DMS79 (cell line): ENCODE data around the gene CHERP.

Experiments used
- DNase-seq: peaks from one replicate; lab custom pipeline; 2025; lab: John Stamatoyannopoulos, UW

CHERP gene, protein sequence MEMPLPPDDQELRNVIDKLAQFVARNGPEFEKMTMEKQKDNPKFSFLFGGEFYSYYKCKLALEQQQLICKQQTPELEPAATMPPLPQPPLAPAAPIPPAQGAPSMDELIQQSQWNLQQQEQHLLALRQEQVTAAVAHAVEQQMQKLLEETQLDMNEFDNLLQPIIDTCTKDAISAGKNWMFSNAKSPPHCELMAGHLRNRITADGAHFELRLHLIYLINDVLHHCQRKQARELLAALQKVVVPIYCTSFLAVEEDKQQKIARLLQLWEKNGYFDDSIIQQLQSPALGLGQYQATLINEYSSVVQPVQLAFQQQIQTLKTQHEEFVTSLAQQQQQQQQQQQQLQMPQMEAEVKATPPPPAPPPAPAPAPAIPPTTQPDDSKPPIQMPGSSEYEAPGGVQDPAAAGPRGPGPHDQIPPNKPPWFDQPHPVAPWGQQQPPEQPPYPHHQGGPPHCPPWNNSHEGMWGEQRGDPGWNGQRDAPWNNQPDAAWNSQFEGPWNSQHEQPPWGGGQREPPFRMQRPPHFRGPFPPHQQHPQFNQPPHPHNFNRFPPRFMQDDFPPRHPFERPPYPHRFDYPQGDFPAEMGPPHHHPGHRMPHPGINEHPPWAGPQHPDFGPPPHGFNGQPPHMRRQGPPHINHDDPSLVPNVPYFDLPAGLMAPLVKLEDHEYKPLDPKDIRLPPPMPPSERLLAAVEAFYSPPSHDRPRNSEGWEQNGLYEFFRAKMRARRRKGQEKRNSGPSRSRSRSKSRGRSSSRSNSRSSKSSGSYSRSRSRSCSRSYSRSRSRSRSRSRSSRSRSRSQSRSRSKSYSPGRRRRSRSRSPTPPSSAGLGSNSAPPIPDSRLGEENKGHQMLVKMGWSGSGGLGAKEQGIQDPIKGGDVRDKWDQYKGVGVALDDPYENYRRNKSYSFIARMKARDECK

DNA sequence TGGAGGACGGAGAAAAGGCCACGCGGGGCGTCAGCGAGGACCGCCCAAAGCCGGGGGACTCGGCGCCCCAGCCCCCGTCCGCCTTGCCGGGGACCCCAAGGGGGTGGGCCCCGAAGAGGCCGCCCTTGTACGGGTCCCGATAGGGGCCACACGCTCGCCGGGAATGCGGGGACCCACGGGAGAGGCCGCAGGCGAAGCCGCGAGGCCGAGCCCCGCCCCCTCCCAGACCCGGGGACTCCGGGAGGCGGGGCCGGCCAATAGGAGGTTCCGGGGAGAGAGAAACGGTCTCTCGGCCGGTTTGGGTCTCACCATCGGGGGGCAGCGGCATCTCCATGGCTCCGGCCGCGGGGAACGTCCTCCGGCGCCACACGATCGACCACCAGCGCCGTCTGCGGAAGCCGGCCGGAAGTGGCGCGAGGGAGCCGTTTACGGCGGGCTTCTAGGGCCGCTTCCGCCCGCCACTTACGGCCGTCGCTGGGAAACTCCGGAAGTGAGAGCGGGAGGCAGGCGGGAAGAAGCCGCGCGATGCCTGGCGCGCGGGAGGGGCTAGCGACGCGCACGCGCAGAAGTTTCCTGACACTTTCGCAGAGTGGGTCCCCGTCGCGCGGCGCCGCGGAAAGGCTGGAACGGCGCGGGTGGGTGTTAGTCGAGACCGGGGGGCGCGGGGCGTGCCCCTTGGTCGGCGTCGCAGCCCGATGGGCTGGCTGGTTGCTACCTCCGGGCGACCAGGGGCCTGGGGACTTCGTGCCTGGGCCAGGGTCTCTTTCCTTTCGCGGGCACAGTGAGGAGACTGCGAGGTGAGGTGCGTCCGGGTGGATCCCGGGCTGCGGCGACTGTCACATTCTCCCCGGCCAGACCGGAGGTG is at the start of gene CHERP:
CHERP (minus strand) TSS at position 393 of the 865 bp plus-strand sequence; CDS start at position 334, 59 bp downstream.
- peak; percentile 76 for DNase-seq

DNA sequence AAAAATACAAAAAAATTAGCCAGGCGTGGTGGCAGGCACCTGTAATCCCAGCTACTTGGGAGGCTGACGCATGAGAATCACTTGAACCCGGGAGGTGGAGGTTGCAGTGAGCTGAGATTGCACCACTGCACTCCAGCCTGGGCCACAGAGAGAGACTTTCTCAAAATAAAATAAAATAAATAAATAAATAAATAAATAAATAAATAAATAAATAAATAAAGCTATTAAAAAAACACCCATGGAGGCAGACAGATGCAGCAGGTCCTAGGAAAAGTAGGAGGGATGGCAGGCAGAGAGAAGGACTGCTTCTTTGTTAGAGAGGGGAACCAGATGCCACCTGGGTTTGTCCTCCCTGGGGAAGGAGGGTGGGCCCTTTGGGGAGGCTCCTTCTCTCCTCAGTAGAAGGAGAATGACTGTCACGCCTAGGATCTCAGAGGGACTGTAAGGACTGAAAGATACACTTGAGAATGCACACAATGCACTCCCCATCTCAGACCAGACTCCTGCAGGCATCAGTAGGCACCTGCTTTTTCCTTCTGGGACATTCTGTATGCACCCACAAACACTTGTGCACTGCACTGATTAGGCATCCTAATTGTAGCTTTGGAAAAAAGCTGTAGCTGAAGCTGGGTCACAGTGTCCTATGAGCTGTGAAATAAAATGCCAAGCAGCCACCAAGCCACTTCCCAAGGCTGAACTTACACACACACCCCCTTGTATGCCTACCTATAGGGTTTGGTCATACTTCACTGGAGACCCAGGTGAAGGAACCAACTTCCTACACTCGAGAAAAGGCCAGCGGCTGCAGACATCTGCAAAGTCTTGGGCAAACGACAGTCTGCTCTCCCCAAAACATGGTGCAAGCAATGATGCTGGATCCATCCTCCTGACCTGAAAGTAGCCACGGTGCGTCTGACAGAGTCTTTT is 48.9 kb upstream of the CHERP start:
- no peak for DNase-seq

DNA sequence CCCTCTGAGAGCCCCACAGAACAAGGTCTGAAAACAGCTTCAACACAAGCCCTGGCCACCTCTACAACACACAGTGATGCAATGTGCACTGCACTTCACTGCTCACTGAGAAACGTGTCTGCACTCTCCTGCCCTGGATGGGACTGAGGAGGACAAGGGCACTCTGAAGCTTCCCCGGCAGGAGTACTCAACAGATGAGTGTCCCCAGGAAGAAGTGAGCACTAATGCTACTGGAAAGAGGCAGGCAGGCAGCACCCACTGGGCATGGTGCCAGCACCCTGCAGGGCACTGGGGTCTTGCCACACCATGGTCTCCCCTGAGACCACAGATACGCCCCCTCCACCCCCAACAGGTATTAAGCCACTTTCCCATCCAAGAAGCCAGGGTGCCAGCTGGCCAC is 47.7 kb upstream of the CHERP start:
- DNase-seq = peak; percentile 67

DNA sequence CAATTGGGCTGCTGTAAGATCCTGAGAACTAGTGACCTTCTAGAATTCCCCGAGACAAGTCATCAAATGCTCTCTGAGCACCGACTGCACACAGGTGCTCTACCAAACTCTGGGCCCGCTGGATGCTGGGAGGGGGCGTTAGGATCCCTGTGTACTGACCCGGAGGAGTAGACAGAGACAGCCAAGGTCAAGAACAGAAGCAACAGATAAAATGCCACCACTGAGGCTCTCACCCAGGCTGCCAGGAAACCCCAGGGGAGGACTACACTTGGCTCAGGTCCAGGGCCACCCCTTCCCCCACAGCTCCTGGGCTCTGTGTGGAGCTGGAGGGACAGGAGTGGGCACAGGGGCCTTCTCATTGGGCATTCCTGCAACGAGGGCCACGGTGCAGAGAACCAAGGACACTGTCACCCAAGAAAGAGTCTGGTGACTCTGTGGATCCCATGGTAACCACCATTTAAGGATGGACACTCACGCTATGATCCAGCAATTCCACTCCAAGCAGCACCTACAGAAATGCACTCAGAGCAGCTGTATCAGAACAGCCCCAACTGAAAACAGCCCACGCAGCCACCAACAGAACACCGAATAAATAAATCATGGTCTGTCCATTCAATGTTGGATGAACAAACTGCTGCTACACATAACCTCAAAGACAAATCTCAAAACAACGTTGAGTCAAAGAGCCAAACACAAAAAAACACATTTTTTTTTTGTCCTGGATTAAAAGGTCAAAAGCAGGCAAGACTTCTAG is 46.8 kb upstream of the CHERP start:
- no peak for DNase-seq

DNA sequence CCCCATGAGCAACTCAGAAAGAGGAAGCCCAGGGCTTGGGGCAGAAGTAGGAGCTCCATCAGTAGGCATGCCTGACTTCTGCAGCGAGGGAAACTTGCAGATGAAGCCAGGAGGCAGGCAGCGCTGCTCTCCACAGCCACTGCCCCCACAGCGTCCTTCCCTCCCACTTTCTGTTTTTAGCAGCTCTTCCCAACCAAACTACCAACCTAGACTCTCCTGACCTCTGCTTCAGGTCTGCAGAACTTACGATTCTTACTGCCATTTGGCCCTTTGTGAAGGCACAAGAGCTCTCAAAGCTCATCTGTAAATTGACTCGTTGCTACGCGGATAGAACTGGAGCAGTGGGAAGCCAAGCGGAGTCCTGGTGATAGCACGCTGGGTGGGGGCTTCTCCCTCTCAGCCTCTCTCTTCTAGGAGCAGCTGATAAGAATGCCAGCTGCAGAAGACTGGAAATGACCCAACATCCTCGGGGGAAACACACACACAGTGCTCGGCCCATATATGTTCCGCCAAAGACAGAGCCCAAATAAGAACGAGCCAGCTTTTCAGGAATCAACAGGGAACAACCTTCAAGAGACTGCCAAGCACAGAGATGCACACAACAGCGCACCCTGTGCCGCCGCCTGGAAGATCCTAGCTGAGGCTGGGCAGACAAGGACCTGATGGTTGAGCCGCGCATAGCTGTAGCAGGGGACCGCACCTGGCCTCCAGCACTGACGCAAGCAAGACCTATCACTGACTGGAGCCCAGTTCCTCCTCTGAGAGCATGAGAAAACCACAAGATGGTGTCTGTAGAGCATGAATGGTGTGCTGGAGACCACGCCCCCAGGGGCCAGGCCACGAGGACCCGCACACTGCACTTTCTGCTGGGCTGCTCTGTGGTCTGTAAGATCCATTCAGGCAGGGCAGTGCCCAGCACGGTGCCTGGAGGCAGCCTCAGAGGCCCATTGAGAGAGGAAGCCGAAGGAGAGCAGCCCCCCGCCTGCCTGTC is 45.9 kb upstream of the CHERP start:
- DNase-seq = peak; percentile 66

DNA sequence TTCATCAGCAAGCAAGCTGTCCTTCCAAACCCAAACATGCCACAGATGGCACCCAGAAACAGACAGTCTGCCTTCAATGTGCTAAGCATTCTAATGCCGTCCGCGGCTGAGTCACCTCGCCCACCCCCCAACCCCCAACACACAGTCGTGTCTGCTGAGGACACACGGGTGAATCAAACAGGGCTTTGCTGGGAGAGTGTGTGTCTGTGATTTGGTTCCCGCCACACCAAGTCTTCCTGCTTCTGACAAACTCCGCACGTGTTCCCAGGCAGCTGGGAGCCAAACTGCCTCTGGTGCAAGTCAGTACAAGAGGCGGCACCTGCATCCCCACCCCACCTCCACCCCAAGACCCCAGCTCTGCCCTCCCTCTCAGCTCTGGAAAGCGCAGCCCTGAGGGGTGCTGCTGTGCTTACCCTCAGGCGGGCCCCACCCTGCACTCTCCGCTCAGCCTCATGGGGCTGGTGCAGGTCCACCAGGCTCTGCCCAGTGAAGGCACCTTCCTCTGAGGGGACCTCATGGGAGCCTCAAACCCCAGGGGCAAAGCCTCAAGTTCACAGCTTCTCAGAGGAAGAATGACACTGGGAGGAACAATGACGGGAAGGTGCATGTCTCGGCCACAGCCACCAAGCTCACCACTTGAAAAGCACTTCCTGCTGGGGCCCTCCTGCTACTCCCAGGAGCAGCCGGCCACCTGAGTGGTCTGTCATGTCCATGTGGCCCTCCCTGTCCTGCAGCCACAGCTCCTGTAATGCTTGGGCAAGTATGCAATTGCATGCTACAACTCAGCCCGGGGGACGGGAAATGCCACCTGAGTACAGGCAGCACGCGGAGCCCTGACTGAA is 45.0 kb upstream of the CHERP start:
- DNase-seq = no peak

DNA sequence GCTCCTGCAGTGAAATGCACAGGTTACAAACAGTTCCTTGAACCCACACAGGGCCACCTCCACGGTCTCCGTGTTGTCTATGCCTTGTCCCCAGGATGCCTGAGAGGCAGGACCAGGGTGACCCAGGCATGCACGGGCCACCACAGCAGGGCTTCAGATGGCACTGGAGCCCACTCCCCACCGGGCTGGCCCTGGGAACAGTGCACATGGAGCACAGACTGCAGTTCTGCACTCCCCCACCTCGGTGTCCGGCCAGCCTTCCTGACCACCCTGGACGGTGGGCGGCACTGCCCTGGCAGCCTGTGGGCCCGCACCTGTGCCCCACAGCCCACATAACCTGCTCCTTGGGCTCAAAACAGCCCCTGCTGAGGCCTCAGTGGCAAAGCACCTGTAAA is 44.2 kb upstream of the CHERP start:
- no peak for DNase-seq

DNA sequence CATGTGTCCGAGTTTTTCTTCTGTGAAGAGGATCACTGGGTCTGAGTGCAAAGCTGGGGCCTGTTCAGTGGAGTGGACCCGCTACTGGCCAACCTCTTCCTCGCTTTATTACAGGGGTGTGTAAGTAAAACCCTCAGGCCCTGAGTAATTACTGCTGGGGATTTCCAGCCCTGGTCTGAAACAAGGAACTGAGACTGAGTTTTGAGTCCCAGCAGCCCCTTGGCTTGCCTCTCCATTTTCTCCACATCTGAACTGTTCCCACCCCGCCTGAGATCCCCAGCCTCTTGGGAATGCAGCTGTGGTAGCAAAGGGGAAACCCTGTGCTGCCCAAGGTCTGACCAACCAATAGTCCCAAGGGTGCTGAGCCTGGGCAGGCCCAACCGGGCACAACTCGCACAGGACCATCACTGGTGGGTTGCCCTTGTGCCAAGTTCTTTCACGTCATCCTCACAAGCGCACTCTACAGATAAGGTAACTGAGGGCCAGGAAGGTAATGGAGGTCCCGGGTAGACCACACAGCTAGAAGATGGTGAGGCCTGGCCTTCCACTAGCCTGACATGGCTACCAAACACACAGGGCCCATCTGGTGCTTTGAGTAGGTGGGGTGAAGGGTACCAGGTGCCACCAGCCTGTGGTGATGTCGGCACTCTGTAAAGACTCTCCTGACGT is 43.7 kb upstream of the CHERP start:
- no peak for DNase-seq

DNA sequence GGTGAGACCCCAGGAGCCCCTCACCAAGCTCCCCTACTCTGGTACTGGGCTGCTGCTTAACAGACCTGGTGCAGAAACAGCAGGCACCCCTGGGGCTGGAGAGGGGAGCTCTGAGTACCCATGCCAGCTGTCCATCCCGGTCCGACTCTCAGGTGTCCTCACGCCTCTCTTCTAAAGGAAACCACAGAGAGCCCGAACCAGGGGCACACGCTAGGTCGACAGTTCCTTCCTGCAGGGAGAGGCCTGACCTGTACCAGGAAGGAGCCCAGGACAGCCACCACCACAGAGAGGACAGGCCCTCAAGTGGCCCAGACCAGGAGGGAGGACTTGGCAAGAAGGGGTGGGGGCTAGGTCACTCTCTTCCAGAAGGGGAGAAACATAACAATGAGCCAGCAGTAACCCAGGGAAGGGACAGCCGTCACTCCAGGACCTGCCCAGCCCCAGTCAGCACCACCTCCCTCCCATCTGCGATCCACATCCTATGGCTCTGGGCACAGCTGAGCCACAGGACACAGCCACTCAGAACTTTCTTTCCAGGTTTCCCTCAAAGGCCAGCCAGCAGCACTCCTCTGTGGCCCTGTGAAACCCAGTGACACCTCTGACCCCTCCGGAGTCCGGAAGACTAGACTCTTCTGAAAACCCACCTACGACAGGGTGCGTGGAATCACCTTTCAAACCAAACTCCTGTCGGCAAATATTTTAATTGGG is 43.0 kb upstream of the CHERP start:
- DNase-seq = no peak

DNA sequence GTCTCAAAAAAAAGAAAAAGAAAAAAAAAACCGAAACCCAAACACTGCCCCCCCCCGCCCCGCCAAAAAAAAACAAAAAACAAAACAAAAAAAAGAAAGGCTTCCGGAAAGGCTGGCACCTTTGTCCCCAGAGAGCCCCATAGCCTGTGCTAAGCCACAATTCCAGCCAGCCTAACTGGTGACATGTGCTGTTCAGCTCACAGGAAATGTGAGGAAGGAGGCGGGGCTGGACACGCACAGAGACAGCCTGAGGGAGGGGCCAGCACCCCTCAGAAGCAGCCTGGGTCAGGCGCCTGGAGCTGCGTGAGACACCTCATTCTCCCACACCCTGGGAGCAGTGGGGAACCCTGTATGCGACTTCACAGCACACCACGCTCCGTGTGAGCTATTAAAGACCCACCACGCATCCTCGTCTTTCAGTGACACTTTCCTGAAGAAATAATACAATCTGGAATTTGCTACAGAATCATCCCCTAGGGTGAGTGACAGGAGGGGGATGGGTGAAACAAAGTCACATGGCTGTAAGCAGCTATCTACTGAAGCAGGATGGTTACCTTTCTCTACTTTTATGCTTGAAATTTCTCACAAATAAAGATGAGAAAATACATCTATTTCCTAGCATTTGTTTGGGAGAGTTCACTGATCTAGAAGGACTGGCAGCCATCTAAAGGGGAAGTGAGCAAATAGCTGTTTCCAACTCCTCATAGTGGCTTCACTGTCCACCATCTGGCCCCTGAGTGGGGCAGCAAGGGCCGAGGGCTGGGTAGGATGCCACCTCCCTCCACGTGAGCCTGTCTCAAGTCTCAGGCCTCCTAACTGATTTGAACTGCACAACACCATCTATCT is 42.2 kb upstream of the CHERP start:
- DNase-seq = no peak

DNA sequence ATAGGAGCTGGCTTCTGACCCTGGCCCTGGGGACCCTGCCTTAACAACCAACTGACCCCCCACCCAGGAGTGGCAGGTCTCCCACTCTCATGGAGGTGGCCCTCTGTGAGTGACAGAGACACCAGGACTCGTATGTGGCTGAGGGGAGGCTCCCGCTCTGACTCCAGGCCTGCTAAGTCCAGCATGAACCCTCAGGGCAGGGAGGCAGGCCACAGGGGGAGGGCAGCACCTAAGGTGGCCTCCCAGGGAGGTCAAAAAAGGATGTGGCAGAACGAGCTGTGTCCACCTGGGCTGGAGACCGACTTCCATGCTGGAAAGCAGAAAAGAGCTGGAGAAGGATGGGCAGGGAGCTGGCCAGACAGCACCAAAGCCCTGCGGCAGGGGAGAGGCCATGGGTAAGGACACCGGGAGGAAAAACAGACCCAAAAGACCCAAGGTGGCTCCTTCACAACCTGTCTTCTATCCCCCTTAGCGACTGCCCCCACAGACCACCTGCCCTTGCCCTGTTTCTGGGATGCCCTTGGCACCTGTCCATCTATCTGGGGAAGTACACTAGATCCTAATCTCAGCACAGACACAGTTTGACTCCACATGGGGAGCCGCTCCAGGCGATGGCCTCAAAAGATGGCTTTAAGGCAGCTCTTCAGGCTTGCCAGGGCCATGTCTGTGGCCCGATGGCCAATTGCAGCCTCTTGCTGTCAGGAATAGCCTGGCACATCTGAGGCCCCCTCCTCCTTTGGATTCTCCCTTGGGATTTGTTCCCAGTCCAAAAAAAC is 40.4 kb upstream of the CHERP start:
- DNase-seq = no peak

DNA sequence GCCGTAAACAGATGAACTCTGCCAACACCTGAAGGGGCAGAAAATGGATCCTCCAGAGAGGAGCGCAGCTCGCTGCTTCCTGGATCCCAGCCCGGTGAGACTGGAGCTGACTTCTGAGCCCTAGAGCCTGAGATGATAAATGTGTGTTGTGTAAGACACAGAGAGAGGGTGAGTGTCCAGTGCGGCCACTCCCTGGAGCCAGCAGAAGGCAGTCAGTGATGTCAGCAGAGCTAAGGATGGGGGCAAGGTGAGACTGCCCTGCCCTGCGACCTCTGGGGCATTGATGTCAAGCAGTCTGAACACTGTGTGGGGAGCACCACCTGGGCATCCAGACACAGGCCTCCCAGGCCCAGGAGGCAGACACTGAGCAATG is 39.7 kb upstream of the CHERP start:
- DNase-seq = no peak

DNA sequence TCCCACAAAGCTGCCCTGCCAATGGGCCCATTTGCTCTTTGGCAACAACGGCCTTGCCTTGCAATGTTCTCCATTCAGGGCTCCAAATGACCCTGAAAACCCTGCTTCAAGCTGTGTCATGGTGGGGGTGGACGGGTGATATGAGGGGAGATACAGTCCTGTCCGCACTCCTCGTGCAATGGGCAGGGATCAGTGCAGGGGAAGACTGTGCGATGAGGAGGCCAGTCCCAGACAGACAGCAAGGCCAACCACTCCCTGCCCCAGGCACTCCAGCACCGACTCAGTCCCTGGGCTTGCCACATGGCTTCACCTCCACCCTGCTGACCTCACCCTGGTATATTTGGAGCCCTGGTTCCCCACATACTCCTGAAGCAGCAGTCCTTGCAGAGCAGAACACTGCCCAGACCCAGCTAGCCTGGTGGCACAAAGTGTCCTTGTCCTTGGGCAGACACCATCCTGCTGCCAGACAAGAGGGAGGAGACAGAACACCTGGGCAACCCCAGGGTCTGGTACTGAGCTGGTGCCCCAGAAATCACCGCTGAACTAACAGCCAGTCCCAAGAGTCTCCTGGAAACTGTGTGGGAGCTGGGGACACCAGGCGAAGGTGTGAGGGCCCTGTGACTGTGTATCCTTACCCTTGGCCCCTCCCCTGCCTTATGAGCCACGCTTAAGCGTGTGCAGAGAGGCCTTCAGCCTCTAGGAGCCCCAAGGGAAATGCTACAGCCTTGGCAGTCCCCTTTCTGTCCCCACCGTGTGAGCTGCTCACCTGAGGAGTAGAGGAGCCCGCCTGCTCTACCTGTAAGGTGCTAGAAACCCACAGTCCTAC is 39.1 kb upstream of the CHERP start:
- peak; percentile 26 for DNase-seq

DNA sequence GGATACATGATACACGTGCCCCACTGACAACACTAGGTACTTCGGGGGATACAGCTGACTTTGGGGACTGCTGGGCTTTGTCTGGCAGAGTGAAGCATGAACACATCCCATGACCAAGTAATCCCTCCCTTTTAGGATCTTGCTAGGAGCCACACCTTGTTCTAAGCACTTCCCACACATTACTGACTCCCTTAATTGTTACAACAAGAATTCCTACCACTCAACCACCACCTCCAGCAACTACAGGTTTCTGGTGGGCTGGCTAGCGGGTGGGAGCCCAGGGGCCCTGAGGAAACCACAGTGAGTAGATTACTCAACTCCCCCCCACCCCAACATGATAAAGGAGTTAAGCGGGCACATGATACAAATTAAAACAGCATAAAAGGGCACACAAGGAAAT is 37.1 kb upstream of the CHERP start:
- DNase-seq = no peak
